ENCODE results near the gene PPIB. TPM values are rescaled to one million over a fixed set of nuclear protein-coding genes. Genes with fewer than 3 reads are reported as not detected.
A peak's percentile ranks its signal among the peaks of the same experiment; 100 is the strongest.

The PPIB gene
- total and polyA plus RNA-seq, 2 donors (not counting 1 experiment from before 2014, with no cell fraction given), result 108 to 176 TPM

DNA sequence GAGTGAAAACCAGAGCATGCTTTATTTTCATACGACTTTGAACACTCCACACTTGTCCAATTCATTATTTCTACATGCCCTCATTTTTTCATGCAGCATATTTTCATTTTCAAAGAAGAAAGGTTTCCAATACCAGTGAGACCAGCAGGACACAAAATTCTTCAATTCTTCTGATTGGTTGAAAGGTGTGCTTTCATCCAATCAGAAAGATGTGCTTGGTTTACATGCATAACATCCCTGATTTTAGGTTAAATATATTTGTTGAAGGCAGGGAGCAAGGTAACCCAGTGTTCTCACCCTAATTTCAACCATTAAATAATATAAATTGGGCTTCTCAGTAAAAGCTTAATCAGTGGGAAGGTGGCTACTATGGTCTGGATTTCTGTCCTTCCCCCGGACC, 47.5 kb upstream of the PPIB start:
- POLR2A ChIA-PET, result interaction anchor here (0.7 kb wide), 1 partner anchor 188 kb away, joined by 4 read pairs; no protein-coding TSS in a partner anchor

DNA sequence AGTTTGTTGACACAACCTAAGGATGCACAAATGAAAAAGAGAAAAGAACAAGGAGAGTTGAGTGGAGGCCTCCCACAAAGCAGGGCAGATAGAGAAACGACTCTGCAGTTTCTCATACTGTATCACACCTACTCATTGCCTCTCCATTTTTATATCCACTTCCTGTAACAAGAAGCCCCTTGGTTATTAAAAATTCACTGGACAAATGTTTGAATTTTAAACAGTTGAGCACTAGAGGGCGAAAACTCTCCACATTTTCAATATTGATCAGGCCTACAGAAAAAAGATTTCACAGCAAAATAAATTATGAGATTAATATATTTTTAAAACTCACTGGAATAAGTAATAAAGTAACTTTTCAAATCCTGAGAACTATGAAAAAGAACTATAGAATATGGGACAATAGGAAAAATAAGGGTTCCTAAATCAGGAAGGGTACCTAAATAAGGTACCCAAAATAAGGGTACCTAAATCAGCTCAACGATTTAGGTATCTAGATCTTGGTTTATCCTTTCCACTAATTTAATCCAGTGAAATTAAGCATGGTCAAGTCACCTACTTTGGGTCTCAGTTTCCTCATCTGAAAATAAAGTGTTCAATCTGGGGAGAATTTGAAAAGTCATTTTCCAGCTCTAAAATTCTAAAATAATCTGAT, 47.0 kb upstream of the PPIB start:
- H3K4me3 Mint-ChIP-seq, result no peak overlapping the region
- peak; percentile 36 for DNase-seq
- intact Hi-C loops (cut with micrococcal nuclease), result loop anchor here (1.0 kb wide), 1 partner anchor 47 kb away; the partner anchor contains the start of gene PPIB
- Histone ChIP-seq H3K79me2 (ENCODE audit: control insufficient read depth, insufficient read depth, low read length) (no peaks in the 10 kb centered on the region), H3K27me3 (replicated peaks in 1 of 4; ENCODE audit: control extremely low read depth in 1 of 4, control insufficient read depth in 3 of 4, insufficient read depth in 4 of 4, low read length in 3 of 4) (no peaks in the 10 kb centered on the region), H3K9me3 (ENCODE audit: control extremely low read depth in 1 of 3, control insufficient read depth in 2 of 3, insufficient read depth in 1 of 3, low read length in 2 of 3) (no peaks in the 10 kb centered on the region), H3K4me2 (replicated peaks; ENCODE audit: low read depth, low read length, poor library complexity, severe bottlenecking) (no peak overlapping the region), H3K36me3 (replicated peaks in 1 of 2; ENCODE audit: control extremely low read depth in 1 of 2, control insufficient read depth in 1 of 2, extremely low read depth in 1 of 2, insufficient read depth in 2 of 2, low read length in 1 of 2) (peaks cover 0 to 8% of the 10 kb centered on the region in 2 experiments), H3K4me1 (ENCODE audit: control insufficient read depth in 2 of 2, insufficient read depth in 2 of 2, low read length in 2 of 2) (no peaks in the 10 kb centered on the region), H2AFZ (ENCODE audit: insufficient read depth, low read depth, low read length, poor library complexity, severe bottlenecking) (no peak overlapping the region), H3K9ac (ENCODE audit: low read length) (no peak overlapping the region), H3K4me3 (ENCODE audit: control extremely low read depth in 1 of 5, extremely low read depth in 1 of 5, insufficient read depth in 1 of 5, low read depth in 2 of 5, low read length in 4 of 5) (no peak overlapping the region), H3K27ac (ENCODE audit: low read length in 2 of 2) (no peak overlapping the region), H4K20me1 (ENCODE audit: control insufficient read depth, insufficient read depth, low read length, poor library complexity, severe bottlenecking) (no peaks in the 10 kb centered on the region)
- H3K27ac Mint-ChIP-seq, result no peak overlapping the region
- ATAC-seq (ENCODE audit: low read depth), result no peak
- no peaks in the 10 kb centered on the region for H3K27me3 Mint-ChIP-seq
- WGBS (ENCODE audit: insufficient coverage), result 80% methylated on average over 1 of the region's 3 CpGs
- TF ChIP-seq, protein P1, sequence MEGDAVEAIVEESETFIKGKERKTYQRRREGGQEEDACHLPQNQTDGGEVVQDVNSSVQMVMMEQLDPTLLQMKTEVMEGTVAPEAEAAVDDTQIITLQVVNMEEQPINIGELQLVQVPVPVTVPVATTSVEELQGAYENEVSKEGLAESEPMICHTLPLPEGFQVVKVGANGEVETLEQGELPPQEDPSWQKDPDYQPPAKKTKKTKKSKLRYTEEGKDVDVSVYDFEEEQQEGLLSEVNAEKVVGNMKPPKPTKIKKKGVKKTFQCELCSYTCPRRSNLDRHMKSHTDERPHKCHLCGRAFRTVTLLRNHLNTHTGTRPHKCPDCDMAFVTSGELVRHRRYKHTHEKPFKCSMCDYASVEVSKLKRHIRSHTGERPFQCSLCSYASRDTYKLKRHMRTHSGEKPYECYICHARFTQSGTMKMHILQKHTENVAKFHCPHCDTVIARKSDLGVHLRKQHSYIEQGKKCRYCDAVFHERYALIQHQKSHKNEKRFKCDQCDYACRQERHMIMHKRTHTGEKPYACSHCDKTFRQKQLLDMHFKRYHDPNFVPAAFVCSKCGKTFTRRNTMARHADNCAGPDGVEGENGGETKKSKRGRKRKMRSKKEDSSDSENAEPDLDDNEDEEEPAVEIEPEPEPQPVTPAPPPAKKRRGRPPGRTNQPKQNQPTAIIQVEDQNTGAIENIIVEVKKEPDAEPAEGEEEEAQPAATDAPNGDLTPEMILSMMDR (IDR thresholded peaks at IDR 0.05), result peak; percentile 60
- TF ChIP-seq EZH2 (IDR thresholded peaks at IDR 0.05; ENCODE audit: borderline replicate concordance, insufficient read depth, low read depth, low read length, poor library complexity, severe bottlenecking), result no peak
- CTCF ChIA-PET, result interaction anchor here (0.7 to 1.5 kb wide), 8 partner anchors 30 to 527 kb away, joined by 3 to 7 read pairs (median 4); partner anchors contain the start of gene TRIP4
- POLR2A ChIA-PET, result interaction anchor here (0.7 kb wide), 1 partner anchor 189 kb away, joined by 4 read pairs; no protein-coding TSS in a partner anchor
- peaks cover 1% of the 10 kb centered on the region for H3K4me1 Mint-ChIP-seq
- H3K9me3 Mint-ChIP-seq (ENCODE audit: insufficient read depth), result no peaks in the 10 kb centered on the region

More for the DNA sequence above, 47.5 kb upstream of the PPIB start:
- no peaks in the 10 kb centered on the region for H3K9me3 ChIP-seq (ENCODE audit: control extremely low read depth in 1 of 3, control insufficient read depth in 2 of 3, insufficient read depth in 1 of 3, low read length in 2 of 3)
- DNase-seq (no peak), ATAC-seq (ENCODE audit: low read depth) (no peak)
- H3K4me3 ChIP-seq (ENCODE audit: control extremely low read depth in 1 of 5, extremely low read depth in 1 of 5, insufficient read depth in 1 of 5, low read depth in 2 of 5, low read length in 4 of 5), result no peak overlapping the region
- no peaks in the 10 kb centered on the region for H3K9me3 Mint-ChIP-seq (ENCODE audit: insufficient read depth)
- intact Hi-C loops (cut with micrococcal nuclease), result no loop called here
- H3K4me2 ChIP-seq (replicated peaks; ENCODE audit: low read depth, low read length, poor library complexity, severe bottlenecking), result no peak overlapping the region
- no peak overlapping the region for H3K27ac ChIP-seq (ENCODE audit: low read length in 2 of 2)
- H3K36me3 ChIP-seq (replicated peaks in 1 of 2; ENCODE audit: control extremely low read depth in 1 of 2, control insufficient read depth in 1 of 2, extremely low read depth in 1 of 2, insufficient read depth in 2 of 2, low read length in 1 of 2), result peaks cover 0 to 8% of the 10 kb centered on the region in 2 experiments
- TF ChIP-seq, protein P1 (IDR thresholded peaks at IDR 0.05), result no peak
- no peaks in the 10 kb centered on the region for H3K79me2 ChIP-seq (ENCODE audit: control insufficient read depth, insufficient read depth, low read length)
- H3K4me3 Mint-ChIP-seq, result no peak overlapping the region
- no peak overlapping the region for H3K9ac ChIP-seq (ENCODE audit: low read length)
- H3K27me3 Mint-ChIP-seq, result no peaks in the 10 kb centered on the region
- peaks cover 1% of the 10 kb centered on the region for H3K4me1 Mint-ChIP-seq
- no peaks in the 10 kb centered on the region for H3K27me3 ChIP-seq (replicated peaks in 1 of 4; ENCODE audit: control extremely low read depth in 1 of 4, control insufficient read depth in 3 of 4, insufficient read depth in 4 of 4, low read length in 3 of 4)
- WGBS (ENCODE audit: insufficient coverage), result 83% methylated on average over 1 of the region's 2 CpGs
- no peaks in the 10 kb centered on the region for H4K20me1 ChIP-seq (ENCODE audit: control insufficient read depth, insufficient read depth, low read length, poor library complexity, severe bottlenecking)
- CTCF ChIA-PET, result interaction anchor here (0.7 to 1.5 kb wide), 8 partner anchors 30 to 526 kb away, joined by 3 to 7 read pairs (median 4); partner anchors contain the start of gene TRIP4
- no peaks in the 10 kb centered on the region for H3K4me1 ChIP-seq (ENCODE audit: control insufficient read depth in 2 of 2, insufficient read depth in 2 of 2, low read length in 2 of 2)
- no peak overlapping the region for H3K27ac Mint-ChIP-seq
- no peak overlapping the region for H2AFZ ChIP-seq (ENCODE audit: insufficient read depth, low read depth, low read length, poor library complexity, severe bottlenecking)

Measured in B cell (primary cell).